Endothelial cell of umbilical vein (primary cell): ENCODE data around the gene FZR1. TPM values are rescaled to one million over a fixed set of nuclear protein-coding genes. Genes with fewer than 3 reads are reported as not detected.

Source experiments
- BruUV-seq: library from RNA; stranded (reverse); fragments of 400-500 nt; replicated peaks from 2 replicates; lab custom pipeline; 2021; lab: Mats Ljungman, UMichigan
- CTCF ChIA-PET: fragments of 300-600, 350-600 bp; sonication (Branson Sonifier 250); formaldehyde crosslinking; loops from one replicate; lab custom pipeline; 2021; ENCODE audit warnings: antibody characterized with exemption, inconsistent platforms; lab: Charles Lee
- POLR2A ChIA-PET: fragments of 300-600, 350-600 bp; sonication (Branson Sonifier 250); formaldehyde crosslinking; loops from one replicate; lab custom pipeline; 2021; ENCODE audit warnings: antibody characterized with exemption, inconsistent platforms; lab: Charles Lee
- DNase-seq: peaks from one replicate; pipeline ENCODE4 v3.0.0-alpha.2; 2011; ENCODE audit warnings: low read depth, low spot score
- FAIRE-seq: peaks from 2 replicates; lab custom pipeline; 2011; peaks lifted over from hg19 to GRCh38; lab: Jason Lieb, UNC
- H2AFZ ChIP-seq: 2 replicates; pipeline ENCODE4 v1.6.0; 2012; ENCODE audit warnings: low read depth, low read length, control low read depth, inconsistent platforms
- H3K27ac ChIP-seq: 2 replicates; pipeline ENCODE4 v1.5.1; 2011; ENCODE audit warnings: low read depth, mild to moderate bottlenecking, control low read depth, low read length, moderate library complexity; ENCODE audit not compliant: insufficient read depth
- H3K27me3 ChIP-seq, 2 experiments: 2 replicates each; pipeline versions ENCODE4 v1.6.0 to v1.6.1; 2011; ENCODE audit warnings: low read length in 2 of 2, mixed read lengths in 1 of 2; ENCODE audit not compliant: control insufficient read depth in 2 of 2, insufficient read depth in 2 of 2
- H3K36me3 ChIP-seq, 2 experiments: 2 replicates in 1 of 2; 3 replicates in 1 of 2; pipeline ENCODE4 v1.5.1; 2011; ENCODE audit warnings: low read length in 2 of 2, mild to moderate bottlenecking in 1 of 2, moderate library complexity in 1 of 2; ENCODE audit not compliant: control insufficient read depth in 2 of 2, insufficient read depth in 2 of 2; ENCODE audit errors: extremely low read depth in 1 of 2
- H3K4me1 ChIP-seq: 3 replicates; pipeline ENCODE4 v1.5.1; 2011; ENCODE audit warnings: mild to moderate bottlenecking, low read length; ENCODE audit not compliant: control insufficient read depth, insufficient read depth; ENCODE audit errors: extremely low read depth
- H3K4me2 ChIP-seq: 2 replicates; pipeline ENCODE4 v1.6.1; 2011; ENCODE audit warnings: low read length, control low read depth, mixed read lengths; ENCODE audit not compliant: insufficient read depth
- H3K4me3 ChIP-seq, 3 experiments: fragments of 200-600 bp in 1 of 3; sonication (generic), shearing (Covaris generic) in 1 of 3; replicated peaks in 1 of 3; 2 replicates each; pipeline ENCODE4 v1.5.1; 2011 to 2016; ENCODE audit warnings: control low read depth in 3 of 3, low read length in 3 of 3, mild to moderate bottlenecking in 2 of 3, inconsistent platforms in 1 of 3, low read depth in 1 of 3, moderate library complexity in 1 of 3; ENCODE audit not compliant: insufficient read depth in 1 of 3
- H3K79me2 ChIP-seq: 2 replicates; pipeline ENCODE4 v1.6.0; 2012; ENCODE audit warnings: low read length, inconsistent platforms; ENCODE audit not compliant: control insufficient read depth, insufficient read depth
- H3K9ac ChIP-seq: replicated peaks from 2 replicates; pipeline ENCODE3; 2011; ENCODE audit warnings: low read length, control low read depth; ENCODE audit not compliant: insufficient read depth; ENCODE audit errors: extremely low read depth
- H3K9me1 ChIP-seq: replicated peaks from 3 replicates; pipeline ENCODE4 v1.6.0; 2011; ENCODE audit warnings: mild to moderate bottlenecking, low read length; ENCODE audit not compliant: control insufficient read depth, insufficient read depth; ENCODE audit errors: extremely low read depth
- H3K9me3 ChIP-seq: replicated peaks from 2 replicates; pipeline ENCODE4 v1.5.1; 2012; ENCODE audit warnings: low read length, inconsistent platforms; ENCODE audit not compliant: control insufficient read depth, insufficient read depth
- H4K20me1 ChIP-seq: replicated peaks from 2 replicates; pipeline ENCODE3; 2011; ENCODE audit warnings: mild to moderate bottlenecking, low read length; ENCODE audit not compliant: control insufficient read depth, insufficient read depth; ENCODE audit errors: extremely low read depth
- GATA2 ChIP-seq: IDR thresholded peaks from 2 replicates; pipeline ENCODE4 v1.7.0; 2011; ENCODE audit warnings: low read depth, mild to moderate bottlenecking, moderate library complexity, mixed read lengths, low read length; ENCODE audit not compliant: insufficient read length, insufficient read depth
- JUN ChIP-seq: IDR thresholded peaks from 2 replicates; pipeline ENCODE4 v1.6.1; 2011; ENCODE audit warnings: borderline replicate concordance, low read depth; ENCODE audit not compliant: insufficient read length, insufficient read depth
- POLR2A ChIP-seq: IDR thresholded peaks from 2 replicates; pipeline ENCODE4 v1.6.1; 2012; ENCODE audit warnings: low read depth, mild to moderate bottlenecking, control low read depth, low read length
- dilution Hi-C: fragments of 300-500 bp; cut with MboI; formaldehyde crosslinking; loops from one replicate; pipeline ENCODE4 v1.15.0; 2019; ENCODE audit warnings: low sequenced_read_pairs; ENCODE audit not compliant: extremely low pct_ligation_motif_present
- intact Hi-C: fragments of 100-400 bp; cut with micrococcal nuclease; formaldehyde crosslinking; loops from one replicate; pipeline ENCODE4 v1.10.0; 2022
- polyA plus RNA-seq, 4 experiments: library from polyadenylated mRNA; depleted of rRNA in 3 of 4; stranded (reverse) in 3 of 4; unstranded in 1 of 4; fragments of >200 nt; gene quantifications; 2 replicates each; pipeline versions ENCODE4 v1.2.1 to v1.2.3, GENCODE V29; 2011 to 2012; ENCODE audit warnings: missing spikeins in 1 of 4
- total RNA-seq: library from RNA; stranded (reverse); gene quantifications from 2 replicates; pipeline ENCODE4 v1.2.3, GENCODE V29; 2021

Gene FZR1
- total and polyA plus RNA-seq, 2 donors (not counting 3 experiments of a cell fraction or from before 2014, with no cell fraction given): 35.9 to 60.4 TPM

- peak overlapping the region; percentile 81 to 99 (median 97) for H3K4me3 ChIP-seq
- H4K20me1 ChIP-seq: no peaks in the 10 kb centered on the region
- H3K27me3 ChIP-seq: no peaks in the 10 kb centered on the region
- ChIA-PET POLR2A (interaction anchor here (1.5 kb wide), 1 partner anchor 16 kb away, joined by 6 read pairs; the partner anchor contains the start of gene MFSD12), CTCF (interaction anchor here (0.6 to 2.6 kb wide), 6 partner anchors 12 to 1429 kb away, joined by 3 to 27 read pairs (median 3); partner anchors contain the start of gene GIPC3)
- FAIRE-seq (no peak), DNase-seq (no peak)
- H3K9me3 ChIP-seq: no peaks in the 10 kb centered on the region
- intact Hi-C loops: loop anchor here (2.0 to 5.0 kb wide), 4 partner anchors 34 to 99 kb away; partner anchors contain the start of genes CACTIN, FZR1 and TBXA2R
- dilution Hi-C loops: no loop called here
- peak overlapping the region; percentile 65 for H3K27ac ChIP-seq
- peaks cover 0 to 3% of the 10 kb centered on the region in 2 experiments for H3K36me3 ChIP-seq
- BruUV-seq: TSS peak; percentile 45
- H3K4me1 ChIP-seq: peaks cover 15% of the 10 kb centered on the region
- H2AFZ ChIP-seq: peak overlapping the region; percentile 27
- H3K9ac ChIP-seq: peak overlapping the region; percentile 78
- TF ChIP-seq POLR2A (peak; percentile 19), GATA2 (no peak)
- no peaks in the 10 kb centered on the region for H3K9me1 ChIP-seq
- peaks cover 2% of the 10 kb centered on the region for H3K79me2 ChIP-seq
- peak overlapping the region; percentile 75 for H3K4me2 ChIP-seq
Observed at GRCh38 chr19:3573162-3573857, 67.2 kb downstream of the FZR1 start.

GRCh38 chr19:3573858-3574637 is 67.9 kb downstream of the FZR1 start:
- H3K4me1 ChIP-seq: peaks cover 15% of the 10 kb centered on the region
- no peaks in the 10 kb centered on the region for H3K27me3 ChIP-seq
- CTCF ChIA-PET: interaction anchor here (0.6 to 2.6 kb wide), 6 partner anchors 11 to 1428 kb away, joined by 3 to 27 read pairs (median 3); partner anchors contain the start of gene GIPC3
- POLR2A ChIA-PET: interaction anchor here (1.5 kb wide), 1 partner anchor 17 kb away, joined by 6 read pairs; the partner anchor contains the start of gene MFSD12
- DNase-seq: peak; percentile 98
- no peak overlapping the region for H3K9ac ChIP-seq
- intact Hi-C loops (loop anchor here (2.0 to 5.0 kb wide), 4 partner anchors 33 to 98 kb away; partner anchors contain the start of genes CACTIN, FZR1 and TBXA2R), dilution Hi-C loops (no loop called here)
- no peak overlapping the region for H3K4me2 ChIP-seq
- BruUV-seq: no TSS peak
- H4K20me1 ChIP-seq: no peaks in the 10 kb centered on the region
- peak overlapping the region; percentile 61 for H2AFZ ChIP-seq
- H3K27ac ChIP-seq: no peak overlapping the region
- H3K9me1 ChIP-seq: no peaks in the 10 kb centered on the region
- H3K4me3 ChIP-seq: peak overlapping the region; percentile 81 to 99 (median 97)
- peaks cover 2% of the 10 kb centered on the region for H3K79me2 ChIP-seq
- FAIRE-seq: peak; percentile 99
- H3K36me3 ChIP-seq: peaks cover 0 to 3% of the 10 kb centered on the region in 2 experiments
- peak; percentile 5 for TF ChIP-seq POLR2A
- TF ChIP-seq JUN: no peak
- no peaks in the 10 kb centered on the region for H3K9me3 ChIP-seq
